ENCODE results near the gene CYP2E1.
"Not testable (repeated sequence)": the region's sequence is repeated elsewhere in the genome, so short reads cannot be mapped to it uniquely, and the experiment has no call there.

CYP2E1 gene

DNA sequence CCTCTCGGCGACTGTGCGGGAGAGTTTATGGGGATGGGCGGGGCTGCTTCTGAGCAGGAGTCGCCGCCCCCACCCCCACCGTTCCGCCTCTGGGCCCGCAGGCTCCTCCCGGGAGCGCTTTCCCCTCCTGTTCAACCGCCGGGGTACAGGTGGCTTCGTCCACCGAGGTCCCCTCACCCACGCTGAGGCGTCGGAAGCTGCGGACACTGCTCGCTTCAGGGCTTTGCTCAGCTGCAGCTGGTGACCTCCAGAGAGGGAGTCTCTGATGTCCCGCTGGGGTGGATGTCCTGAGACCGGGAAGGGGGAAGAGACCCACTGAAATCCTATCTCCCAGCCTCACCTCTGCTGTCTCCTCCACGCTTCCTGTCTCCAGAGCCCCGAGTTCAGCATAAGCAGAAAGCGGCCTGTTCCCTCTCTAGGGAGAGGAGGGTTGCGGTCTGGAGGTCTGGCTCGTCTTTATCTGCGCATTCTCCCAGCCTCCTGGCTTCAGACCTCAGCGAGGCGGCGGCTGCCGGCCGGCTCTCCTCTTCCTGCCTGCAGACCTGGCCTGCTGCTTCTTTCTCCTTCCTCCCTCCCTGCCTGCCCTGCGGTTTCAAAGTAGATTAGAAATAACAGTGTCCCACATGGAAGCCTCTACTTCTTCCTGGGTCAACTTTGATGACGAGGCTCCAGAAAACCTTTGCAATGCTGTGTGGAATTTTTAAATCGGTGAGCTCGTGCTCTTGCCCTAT is 1.8 kb downstream of the CYP2E1 start:
- DNase-seq = peak; percentile 51

GRCh38 chr10:133529576-133529946 is 2.4 kb downstream of the CYP2E1 start:
- no peak for DNase-seq

GRCh38 chr10:133530506-133530905 is 3.3 kb downstream of the CYP2E1 start:
- DNase-seq = no peak

DNA sequence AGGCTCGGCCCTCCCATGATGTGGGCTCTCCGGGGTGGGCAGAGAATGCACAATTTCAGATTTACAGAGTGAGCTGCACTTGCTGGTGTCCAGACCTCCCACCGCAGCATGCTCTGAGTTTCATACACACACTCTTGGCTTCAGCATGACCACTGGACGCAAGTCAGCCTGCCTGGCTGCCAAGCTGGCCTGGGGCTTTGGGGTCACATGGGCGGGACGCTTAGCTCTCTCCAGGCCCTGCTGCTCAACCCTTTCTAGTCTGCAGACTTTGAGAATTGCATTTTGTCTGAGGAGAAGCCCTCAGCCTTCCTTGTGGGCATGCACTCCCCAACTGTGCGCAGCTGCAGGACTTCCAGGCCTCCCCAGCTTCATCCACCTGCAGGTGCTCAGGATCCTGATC is 5.7 kb downstream of the CYP2E1 start:
- no peak for DNase-seq

DNA sequence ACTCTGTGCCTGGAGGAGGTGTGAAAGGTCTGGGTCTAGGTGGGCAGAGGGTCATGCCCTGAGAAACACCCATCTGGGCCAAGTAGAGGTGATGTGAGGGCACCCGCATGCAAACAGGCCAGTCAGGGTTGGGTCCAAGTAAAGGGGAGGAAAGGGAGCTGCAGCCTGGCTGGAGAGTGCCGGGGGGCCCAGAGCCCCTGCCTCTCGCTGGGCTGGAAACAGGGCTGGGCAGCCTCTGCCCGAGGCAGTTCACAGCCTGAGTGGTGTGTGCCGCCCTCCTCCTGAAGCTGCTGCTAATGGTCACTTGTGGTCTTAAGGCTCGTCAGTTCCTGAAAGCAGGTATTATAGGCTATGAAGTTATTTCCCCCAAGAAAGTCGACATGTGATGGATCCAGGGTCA is 7.3 kb downstream of the CYP2E1 start:
- no peak for DNase-seq

DNA sequence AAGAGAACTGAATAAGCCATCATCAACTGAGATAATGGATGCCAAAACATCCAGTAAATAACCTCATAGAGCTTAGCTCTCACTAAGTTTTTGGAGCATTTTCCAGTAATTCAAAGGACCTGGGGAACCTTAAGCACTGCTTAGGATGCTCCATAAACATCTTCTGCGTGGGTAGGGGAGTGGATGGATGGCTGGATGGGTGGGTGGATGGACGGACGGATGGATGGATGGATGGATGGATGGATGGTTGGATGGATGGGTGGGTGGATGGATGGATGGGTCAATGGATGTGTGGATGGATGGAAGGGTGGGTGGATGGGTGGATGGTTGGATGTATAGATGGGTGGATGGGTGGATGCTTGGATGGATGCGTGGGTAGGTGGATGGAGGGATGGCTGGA is 9.0 kb downstream of the CYP2E1 start:
- no peak for DNase-seq

DNA sequence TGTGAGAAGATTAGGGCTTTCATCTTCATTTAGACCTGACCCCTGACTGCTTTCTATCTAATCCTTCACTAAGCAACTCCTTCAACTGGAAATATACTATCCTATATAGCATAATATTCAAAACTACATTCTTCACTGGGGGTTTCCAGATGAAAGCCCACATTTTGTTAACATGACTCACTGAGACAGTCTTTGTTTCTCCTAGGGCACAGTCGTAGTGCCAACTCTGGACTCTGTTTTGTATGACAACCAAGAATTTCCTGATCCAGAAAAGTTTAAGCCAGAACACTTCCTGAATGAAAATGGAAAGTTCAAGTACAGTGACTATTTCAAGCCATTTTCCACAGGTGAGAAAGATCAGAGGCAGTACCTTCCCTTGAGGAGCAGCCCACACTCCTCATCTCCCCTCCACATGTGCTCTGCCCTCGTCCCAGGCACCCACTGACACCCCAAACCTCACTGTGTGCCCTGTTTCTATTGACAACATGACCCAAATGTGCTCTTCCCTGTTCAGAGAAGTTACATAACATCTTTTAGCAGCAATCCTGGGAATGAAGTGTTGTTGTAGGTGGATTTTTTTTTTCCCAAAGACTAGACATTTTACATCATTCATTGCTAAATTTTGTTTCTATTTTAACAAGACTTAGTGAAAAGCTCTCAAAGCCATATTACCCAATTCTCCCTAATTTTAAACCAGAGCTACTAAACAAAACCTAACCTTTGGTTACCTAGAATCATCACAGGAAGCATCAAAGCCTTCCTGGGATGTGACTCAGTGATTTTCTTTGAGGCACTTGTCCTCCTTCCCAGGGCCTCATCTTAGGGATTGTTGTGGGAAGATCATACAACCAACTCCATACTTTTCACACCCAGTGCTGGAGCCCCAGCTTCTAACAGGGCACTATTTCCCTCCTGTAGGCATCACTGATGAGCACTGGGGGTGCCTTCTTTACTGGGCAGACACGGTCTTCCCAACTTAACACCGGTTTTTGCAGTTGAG is 10.7 kb downstream of the CYP2E1 start:
- no peak for DNase-seq

DNA sequence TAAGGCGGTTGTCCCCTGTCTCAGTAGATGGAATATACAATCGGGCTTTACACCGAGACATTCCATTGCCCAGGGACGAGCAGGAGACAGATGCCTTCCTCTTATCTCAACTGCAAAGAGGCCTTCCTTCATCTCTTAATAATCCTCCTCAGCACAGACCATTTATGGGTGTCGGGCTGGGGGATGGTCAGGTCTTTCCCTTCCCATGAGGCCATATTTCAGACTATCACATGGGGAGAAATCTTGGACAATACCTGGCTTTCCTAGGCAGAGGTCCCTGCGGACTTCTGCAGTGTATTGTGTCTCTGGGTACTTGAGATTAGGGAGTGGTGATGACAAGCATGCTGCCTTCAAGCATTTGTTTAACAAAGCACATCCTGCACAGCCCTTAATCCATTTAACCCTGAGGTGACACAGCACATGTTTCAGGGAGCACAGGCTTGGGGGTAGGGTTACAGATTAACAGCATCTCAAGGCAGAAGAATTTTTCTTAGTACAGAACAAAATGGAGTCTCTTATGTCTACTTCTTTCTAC is 14.3 kb downstream of the CYP2E1 start:
- not testable (repeated sequence) for DNase-seq

GRCh38 chr10:133544506-133544905 is 17.3 kb downstream of the CYP2E1 start:
- no peak for DNase-seq

GRCh38 chr10:133554600-133554999 is 27.4 kb downstream of the CYP2E1 start:
- DNase-seq = no peak

DNA sequence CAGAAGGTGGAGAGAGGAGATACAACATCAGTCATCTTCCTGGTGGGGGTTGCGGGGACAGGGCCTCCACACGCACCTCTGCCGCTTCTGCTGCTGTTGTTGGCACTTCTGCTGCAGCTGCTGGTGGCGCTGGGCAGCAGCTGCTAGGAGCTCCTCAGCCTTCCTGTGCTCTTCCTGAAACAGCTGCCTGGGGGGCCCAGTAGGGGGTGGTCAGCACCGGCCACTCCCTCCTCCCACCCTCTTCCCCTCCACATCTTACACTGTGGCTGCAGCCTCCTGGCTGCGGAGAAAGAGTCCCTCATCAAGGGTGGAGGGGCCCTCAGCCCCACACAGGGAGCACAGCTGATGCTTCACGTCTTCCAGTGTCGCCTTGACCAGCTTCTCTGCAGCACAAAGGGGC is 28.4 kb downstream of the CYP2E1 start:
- no peak for DNase-seq

- no peak for DNase-seq
Measured at GRCh38 chr10:133557381-133557780, 30.2 kb downstream of the CYP2E1 start.

DNA sequence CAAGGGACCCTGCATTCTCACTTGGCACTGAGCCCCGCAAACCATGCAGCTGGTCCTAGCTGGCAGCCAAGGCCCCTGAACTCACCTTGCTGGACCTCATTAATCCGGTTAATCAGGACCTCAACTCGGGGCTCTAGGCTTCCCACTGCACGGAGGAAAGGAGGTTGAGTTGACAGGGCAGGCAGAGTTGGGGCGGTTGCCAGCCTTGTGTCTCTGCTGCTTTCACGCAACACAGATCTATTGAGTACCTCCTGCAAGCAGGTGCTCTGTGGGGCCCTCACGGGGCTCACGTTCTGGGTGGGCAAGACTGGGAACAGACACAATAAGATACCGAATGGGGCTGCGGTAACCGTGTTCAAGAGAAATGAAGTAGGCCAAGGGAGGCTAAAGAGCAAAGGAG is 32.1 kb downstream of the CYP2E1 start:
- no peak for DNase-seq

GRCh38 chr10:133564816-133565215 is 37.7 kb downstream of the CYP2E1 start:
- no peak for DNase-seq

DNA sequence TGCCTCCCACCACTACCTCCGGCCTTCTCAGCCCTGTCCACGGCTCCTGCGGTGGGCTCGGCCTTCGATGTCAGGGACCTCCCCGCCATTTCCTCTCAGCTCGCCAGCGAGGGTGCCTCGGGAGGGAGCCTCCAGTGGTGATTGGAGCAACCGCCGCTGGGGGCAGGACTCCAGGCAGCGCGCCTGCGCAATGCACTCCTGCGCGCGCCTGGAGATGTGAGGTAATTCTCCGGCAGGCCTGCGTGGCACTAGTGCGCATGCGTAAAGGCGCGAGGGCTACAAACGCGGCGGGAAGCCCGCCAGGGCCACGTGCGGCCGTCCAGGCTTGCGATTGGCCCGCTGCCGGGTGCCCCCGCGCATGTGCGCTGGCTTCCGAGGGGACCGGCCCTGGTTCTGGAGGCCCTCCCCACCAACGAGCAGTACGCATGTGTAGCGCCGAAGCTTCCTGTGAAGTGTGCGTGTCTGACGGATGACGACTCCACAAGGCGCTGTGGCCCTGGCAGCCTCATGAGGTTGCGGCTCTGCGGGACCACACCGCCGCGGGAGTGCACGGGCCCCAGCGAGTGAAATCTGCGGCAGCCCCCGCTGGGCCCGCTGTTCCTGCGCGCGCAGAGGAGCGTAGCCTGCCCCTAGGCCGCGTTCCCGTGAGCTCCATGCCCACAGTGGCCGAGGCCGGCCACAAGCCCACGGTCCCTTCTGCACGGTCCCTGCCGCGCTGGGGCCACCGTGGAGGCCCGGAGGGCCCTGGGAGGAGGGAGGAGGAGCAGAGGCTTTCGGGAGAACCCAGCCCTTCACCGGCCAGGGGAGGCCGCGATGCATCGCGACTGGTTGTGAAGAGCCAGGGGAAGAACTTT is 38.5 kb downstream of the CYP2E1 start, which contains the start of gene SYCE1:
Gene SYCE1 (minus strand): TSS at position 143 of the 854 bp plus-strand sequence. CDS start 54 bp downstream, at position 89.
- DNase-seq = no peak

- DNase-seq = no peak
Measured at GRCh38 chr10:133567119-133567518, 40.0 kb downstream of the CYP2E1 start.

DNA sequence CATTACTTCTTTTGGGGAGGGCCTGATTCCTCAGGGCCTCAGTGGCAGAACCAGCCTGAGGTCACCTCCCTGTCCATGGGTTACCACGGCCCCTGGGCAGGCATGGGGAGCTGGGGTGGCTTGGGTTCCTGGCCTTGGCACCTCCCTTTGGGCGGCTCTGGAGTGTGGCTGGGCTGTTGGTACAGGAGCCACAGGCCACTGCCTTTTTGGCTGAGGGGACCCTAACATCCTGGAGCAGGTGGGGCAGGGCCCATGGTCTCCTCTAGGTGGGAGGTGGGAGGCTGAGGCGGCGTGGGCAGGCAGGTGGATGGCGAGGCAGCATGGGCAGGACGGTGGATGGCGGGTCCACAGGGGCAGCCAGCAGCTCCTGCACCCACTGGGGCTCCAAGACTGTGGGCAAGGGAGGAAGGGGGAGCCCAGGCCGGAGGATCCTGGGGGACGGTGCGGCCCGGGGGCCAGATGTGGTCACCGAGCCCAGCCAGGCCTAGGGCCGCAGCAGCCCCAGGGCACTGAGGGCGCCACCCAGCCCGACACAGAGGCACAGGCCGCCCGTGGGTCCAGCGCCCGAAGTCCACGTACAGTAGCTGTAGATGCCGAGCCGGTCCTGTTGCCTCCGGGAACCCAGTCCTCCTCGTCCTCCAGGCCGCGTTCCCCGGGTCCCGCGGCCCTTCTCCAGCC is 40.6 kb downstream of the CYP2E1 start:
- DNase-seq = no peak

- DNase-seq = no peak
Measured at GRCh38 chr10:133568287-133568614, 41.1 kb downstream of the CYP2E1 start.

DNA sequence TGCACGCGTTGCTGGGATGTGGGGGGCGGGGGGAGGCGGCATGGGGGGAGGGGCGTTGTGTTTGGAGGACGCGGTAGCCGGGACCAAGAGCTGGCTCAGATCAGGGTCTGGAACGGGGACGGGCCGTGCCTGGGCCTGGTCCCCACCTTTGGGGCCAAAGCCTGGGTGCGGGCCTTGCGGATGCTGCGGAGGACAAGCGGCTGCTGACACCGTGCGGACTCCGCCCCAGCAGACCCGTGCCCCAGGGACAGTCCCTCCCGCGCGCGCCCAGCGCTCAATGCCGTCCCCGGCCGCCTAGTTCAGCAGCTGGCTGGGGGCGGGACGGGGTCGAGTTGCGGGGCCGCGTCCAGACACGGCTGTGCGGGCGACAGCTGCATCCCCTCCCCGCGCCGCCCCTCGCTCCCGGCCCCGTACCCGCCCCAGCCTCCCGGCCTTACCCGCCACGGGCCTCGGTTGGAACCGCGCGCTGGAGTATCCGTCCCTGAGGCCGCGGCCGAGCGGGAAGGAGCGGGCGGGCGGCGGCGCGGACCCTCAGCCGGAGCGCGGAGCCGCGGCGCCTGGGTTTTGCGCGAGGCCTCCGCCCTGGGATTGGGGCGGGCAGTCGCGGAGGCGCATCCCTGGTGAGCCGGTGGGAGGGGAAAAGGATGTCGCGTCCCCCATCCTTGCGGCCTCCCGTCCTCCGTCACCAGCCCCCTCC is 41.8 kb downstream of the CYP2E1 start:
- DNase-seq = peak; percentile 28

GRCh38 chr10:133569801-133570200 is 42.6 kb downstream of the CYP2E1 start:
- not testable (repeated sequence) for DNase-seq

DNA sequence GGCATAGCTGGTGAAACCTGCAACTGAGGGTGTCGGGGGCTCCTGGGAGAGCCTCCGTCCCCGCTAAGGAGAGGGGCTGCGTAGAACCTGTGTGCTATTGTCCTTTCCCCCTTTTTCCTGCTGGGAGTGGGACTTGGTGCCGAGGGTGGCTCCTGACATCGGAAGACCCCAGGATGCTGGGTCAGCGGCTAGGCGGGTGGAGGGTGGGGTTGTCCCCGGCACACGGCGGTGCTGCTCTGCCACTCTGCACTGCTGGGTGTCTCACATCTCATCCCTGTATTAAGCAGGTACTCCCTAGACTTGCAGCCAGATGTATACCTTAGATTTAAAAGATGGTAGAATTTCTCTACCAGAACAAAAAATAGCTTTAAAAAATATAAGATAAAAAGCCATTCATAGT is 44.9 kb downstream of the CYP2E1 start:
- DNase-seq = not testable (repeated sequence)
